ENCODE results near the gene CEBPA.

GRCh38 chr19:33275559-33275932 lies 26.8 kb downstream of the CEBPA start:
- TF ChIP-seq ZNF274 (IDR thresholded peaks at IDR 0.05; ENCODE audit: low read depth, low read length) (no peak), YY1 (IDR thresholded peaks at IDR 0.05; ENCODE audit: insufficient read depth, insufficient read length) (no peak), SUZ12 (IDR thresholded peaks at IDR 0.05; ENCODE audit: extremely low read depth, insufficient read depth, insufficient read length) (no peak)

Measured in NT2/D1 (cell line).